CD14-positive monocyte (primary cell): Measurements from ENCODE around the gene NFATC1. TPM values are rescaled to one million over a fixed set of nuclear protein-coding genes. Genes with fewer than 3 reads are reported as not detected.

ENCODE experiments used
- DNase-seq, 3 donors: peaks; one replicate each; pipeline ENCODE4 v3.0.0-alpha.2; 2011 to 2022
- H2AFZ ChIP-seq: 2 replicates; pipeline ENCODE4 v1.6.0; 2012; ENCODE audit warnings: mild to moderate bottlenecking, low read depth, low read length, inconsistent platforms; ENCODE audit not compliant: insufficient read depth, poor library complexity, severe bottlenecking
- H3K27ac ChIP-seq, 2 donors: 1 replicate in 1 of 2; 2 replicates in 1 of 2; pipeline ENCODE4 v1.5.1; 2012 to 2013; ENCODE audit warnings: low read length in 2 of 2, control low read depth in 1 of 2, inconsistent platforms in 1 of 2, low read depth in 1 of 2, mild to moderate bottlenecking in 1 of 2
- H3K27me3 ChIP-seq, 2 donors: one replicate each; pipeline versions ENCODE4 v1.6.0 to v1.6.1; 2011 to 2013; ENCODE audit warnings: low read length in 2 of 2; ENCODE audit not compliant: control insufficient read depth in 2 of 2, insufficient read depth in 2 of 2
- H3K36me3 ChIP-seq, 2 donors: replicated peaks in 1 of 2; 1 replicate in 1 of 2; 2 replicates in 1 of 2; pipeline versions ENCODE4 v1.5.1 to v1.6.1; 2012 to 2013; ENCODE audit warnings: low read length in 2 of 2, control low read depth in 1 of 2, inconsistent platforms in 1 of 2, mild to moderate bottlenecking in 1 of 2; ENCODE audit not compliant: insufficient read depth in 2 of 2, control insufficient read depth in 1 of 2
- H3K4me1 ChIP-seq, 2 donors: 1 replicate in 1 of 2; 2 replicates in 1 of 2; pipeline versions ENCODE4 v1.5.1 to v1.6.1; 2012 to 2013; ENCODE audit warnings: low read length in 2 of 2, control low read depth in 1 of 2, inconsistent platforms in 1 of 2, mild to moderate bottlenecking in 1 of 2, moderate library complexity in 1 of 2; ENCODE audit not compliant: insufficient read depth in 2 of 2, control insufficient read depth in 1 of 2
- H3K4me2 ChIP-seq: replicated peaks from 2 replicates; pipeline ENCODE3; 2012; ENCODE audit warnings: low read length, moderate library complexity, mild to moderate bottlenecking; ENCODE audit not compliant: poor library complexity, severe bottlenecking; ENCODE audit errors: extremely low read depth
- H3K4me3 ChIP-seq, 3 experiments: fragments of 200-600 bp in 1 of 3; sonication (generic) in 1 of 3; replicated peaks in 1 of 3; 1 replicate in 2 of 3; 2 replicates in 1 of 3; pipeline ENCODE4 v1.5.1; 2011 to 2013; ENCODE audit warnings: low read length in 3 of 3, mild to moderate bottlenecking in 3 of 3, control low read depth in 2 of 3, low read depth in 2 of 3, inconsistent platforms in 1 of 3, moderate library complexity in 1 of 3
- H3K79me2 ChIP-seq: 2 replicates; pipeline ENCODE4 v1.6.0; 2012; ENCODE audit warnings: mild to moderate bottlenecking, control low read depth, inconsistent platforms, low read length, moderate library complexity; ENCODE audit not compliant: insufficient read depth
- H3K9ac ChIP-seq: 2 replicates; pipeline ENCODE4 v1.6.0; 2017; ENCODE audit warnings: low read length, mild to moderate bottlenecking; ENCODE audit not compliant: insufficient read depth, poor library complexity, severe bottlenecking
- H3K9me3 ChIP-seq, 2 donors: replicated peaks in 1 of 2; 1 replicate in 1 of 2; 2 replicates in 1 of 2; pipeline versions ENCODE4 v1.5.1 to v1.6.1; 2012 to 2013; ENCODE audit warnings: low read length in 2 of 2, control low read depth in 1 of 2; ENCODE audit not compliant: control insufficient read depth in 1 of 2, insufficient read depth in 1 of 2
- H4K20me1 ChIP-seq: 2 replicates; pipeline ENCODE4 v1.6.0; 2012; ENCODE audit warnings: mild to moderate bottlenecking, low read length, control low read depth, moderate library complexity; ENCODE audit not compliant: insufficient read depth
- H3K27ac Mint-ChIP-seq, 7 donors: one replicate each; pipeline ENCODE4 v1.8.0; 2020; ENCODE audit warnings: mild to moderate bottlenecking in 7 of 7, mixed read lengths in 7 of 7, moderate library complexity in 6 of 7, inconsistent platforms in 2 of 7
- H3K27me3 Mint-ChIP-seq, 3 donors: one replicate each; pipeline ENCODE4 v1.8.0; 2021 to 2022; ENCODE audit warnings: low read depth in 3 of 3, mild to moderate bottlenecking in 3 of 3, mixed read lengths in 3 of 3, moderate library complexity in 3 of 3, inconsistent platforms in 1 of 3
- H3K36me3 Mint-ChIP-seq, 2 donors: one replicate each; pipeline ENCODE4 v1.8.0; 2020; ENCODE audit warnings: mixed read lengths in 2 of 2, inconsistent platforms in 1 of 2, mild to moderate bottlenecking in 1 of 2
- H3K4me1 Mint-ChIP-seq: one replicate; pipeline ENCODE4 v1.8.0; 2020; ENCODE audit warnings: mild to moderate bottlenecking, mixed read lengths
- H3K4me3 Mint-ChIP-seq, 2 donors: one replicate each; pipeline ENCODE4 v1.8.0; 2020; ENCODE audit warnings: mild to moderate bottlenecking in 2 of 2, mixed read lengths in 2 of 2, moderate library complexity in 1 of 2
- H3K9me3 Mint-ChIP-seq, 7 donors: one replicate each; pipeline ENCODE4 v1.8.0; 2020 to 2022; ENCODE audit warnings: mixed read lengths in 7 of 7, mild to moderate bottlenecking in 6 of 7, moderate library complexity in 6 of 7, inconsistent platforms in 2 of 7
- CTCF ChIP-seq: fragments of 200-600 bp; IDR thresholded peaks from one replicate; pipeline ENCODE4 v1.8.0; 2022; ENCODE audit warnings: antibody characterized with exemption, mild to moderate bottlenecking
- WGBS: methylation state at CpG from one replicate; pipeline ENCODE4 v1.1.5; 2013; ENCODE audit warnings: missing lambda C conversion rate; ENCODE audit not compliant: insufficient coverage; 5-methylcytosine and 5-hydroxymethylcytosine counted together
- intact Hi-C, 2 donors: fragments of 100-400 bp; cut with micrococcal nuclease; formaldehyde crosslinking; loops; one replicate each; pipeline versions ENCODE4 v1.15.0 to v1.15.1; 2023
- polyA plus RNA-seq, 3 donors: library from polyadenylated mRNA; depleted of rRNA in 1 of 3; unstranded in 2 of 3; stranded (reverse) in 1 of 3; fragments of 300-500 nt in 2 of 3; fragments of >200 nt in 1 of 3; fragmentation: Illumina TruSeq in 2 of 3; gene quantifications; 1 replicate in 2 of 3; 2 replicates in 1 of 3; pipeline ENCODE4 v1.2.3, GENCODE V29; 2012 to 2021

The NFATC1 gene
- polyA plus RNA-seq, 3 donors, result 7.8 to 10.7 (median 8.3) TPM

- peaks cover 11% of the 10 kb centered on the region for H3K4me1 Mint-ChIP-seq
- Histone ChIP-seq H3K27me3 (peaks cover 0 to 32% of the 10 kb centered on the region in 2 donors), H3K9ac (no peak overlapping the region), H3K27ac (no peak overlapping the region), H3K9me3 (no peaks in the 10 kb centered on the region), H3K79me2 (no peaks in the 10 kb centered on the region), H4K20me1 (peaks cover 21% of the 10 kb centered on the region), H3K36me3 (peaks cover 16 to 26% of the 10 kb centered on the region in 2 donors), H3K4me2 (no peak overlapping the region), H3K4me3 (no peak overlapping the region), H3K4me1 (peaks cover 12% of the 10 kb centered on the region in 2 donors), H2AFZ (no peak overlapping the region)
- peaks cover 0 to 5% (median 0%) of the 10 kb centered on the region in 7 donors for H3K9me3 Mint-ChIP-seq
- peaks cover 7 to 20% (median 9%) of the 10 kb centered on the region in 3 donors for H3K27me3 Mint-ChIP-seq
- WGBS, result 94% methylated on average over 11 of the region's 17 CpGs
- peaks cover 29 to 30% of the 10 kb centered on the region in 2 donors for H3K36me3 Mint-ChIP-seq
- no peak for DNase-seq
- no peak overlapping the region for H3K27ac Mint-ChIP-seq
- no peak overlapping the region for H3K4me3 Mint-ChIP-seq
- intact Hi-C loops, result loop anchor here (2.0 kb wide), 2 partner anchors 148 to 150 kb away; no protein-coding TSS in a partner anchor
- no peak for TF ChIP-seq CTCF
These were observed 132.6 kb downstream of the NFATC1 start for GRCh38 chr18:79528316-79528695.

GRCh38 chr18:79528846-79529245 lies 133.1 kb downstream of the NFATC1 start:
- Histone ChIP-seq H3K79me2 (no peaks in the 10 kb centered on the region), H2AFZ (no peak overlapping the region), H3K9me3 (no peaks in the 10 kb centered on the region), H3K27me3 (peaks cover 0 to 30% of the 10 kb centered on the region in 2 donors), H3K9ac (no peak overlapping the region), H3K4me2 (no peak overlapping the region), H4K20me1 (peaks cover 15% of the 10 kb centered on the region), H3K4me3 (no peak overlapping the region), H3K4me1 (peaks cover 6 to 7% of the 10 kb centered on the region in 2 donors), H3K36me3 (peaks cover 16 to 26% of the 10 kb centered on the region in 2 donors), H3K27ac (no peak overlapping the region)
- peak; percentile 85 for TF ChIP-seq CTCF
- Mint-ChIP-seq H3K27me3 (peaks cover 5 to 15% (median 9%) of the 10 kb centered on the region in 3 donors), H3K4me1 (peaks cover 6% of the 10 kb centered on the region), H3K9me3 (peaks cover 0 to 5% (median 0%) of the 10 kb centered on the region in 7 donors), H3K4me3 (no peak overlapping the region), H3K36me3 (peaks cover 29% of the 10 kb centered on the region in 2 donors), H3K27ac (no peak overlapping the region)
- WGBS, result 60% methylated on average over 26 of the region's 26 CpGs
- DNase-seq, result peak in 2 of 3 donors; percentile 25 to 36
- intact Hi-C loops, result loop anchor here (2.0 kb wide), 2 partner anchors 148 to 150 kb away; no protein-coding TSS in a partner anchor
